ENCODE results near the gene ZPLD1.

The ZPLD1 gene

DNA sequence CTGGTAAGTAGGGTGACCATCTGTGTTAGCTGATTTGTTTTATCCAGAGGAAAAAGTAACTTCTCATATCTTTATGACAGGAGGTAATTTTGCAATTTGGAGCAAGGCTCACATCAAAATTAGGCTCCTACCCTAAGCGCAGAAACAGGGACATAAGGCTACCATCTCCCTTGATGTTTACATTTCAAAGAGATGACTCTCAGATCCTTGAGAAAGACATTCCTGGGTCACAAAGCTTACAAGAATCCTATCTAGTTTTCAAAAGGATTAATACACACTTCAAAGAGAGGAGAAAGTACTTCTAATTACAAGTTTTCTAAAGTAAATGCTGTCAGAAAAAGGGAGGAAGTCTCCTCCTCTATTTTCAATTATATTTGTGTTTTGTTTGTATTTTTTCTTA lies 7.0 kb downstream of the ZPLD1 start:
- Histone ChIP-seq H3K4me1 (ENCODE audit: insufficient read depth, low read length, severe bottlenecking) (no peaks in the 10 kb centered on the region), H3K9me3 (ENCODE audit: low read length) (no peaks in the 10 kb centered on the region), H3K4me2 (ENCODE audit: low read length) (no peak overlapping the region)

DNA sequence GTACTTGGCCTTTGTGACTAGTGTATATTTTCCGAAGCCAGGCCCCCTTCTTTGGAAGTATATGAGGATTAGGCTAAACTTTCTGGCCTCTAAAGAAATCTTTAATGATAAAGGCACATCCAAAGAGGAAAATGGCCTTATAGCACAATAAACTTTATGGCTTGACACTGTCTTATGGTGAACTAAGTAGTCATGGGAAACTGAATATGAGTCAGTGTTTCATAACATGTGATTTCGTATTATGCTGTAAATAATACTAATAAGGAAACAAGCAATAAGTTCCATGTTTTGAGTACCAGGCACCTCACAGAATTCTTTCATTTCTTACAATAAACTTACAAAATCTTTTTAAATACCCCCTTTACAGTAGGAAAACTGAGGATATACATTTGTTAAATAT lies 8.2 kb downstream of the ZPLD1 start:
- Histone ChIP-seq H3F3A (ENCODE audit: insufficient read depth, low read length) (no peaks in the 10 kb centered on the region), H3K4me1 (ENCODE audit: insufficient read depth, low read length, severe bottlenecking) (no peaks in the 10 kb centered on the region), H3K27ac (ENCODE audit: low read depth, low read length, poor library complexity, severe bottlenecking) (no peak overlapping the region), H3K36me3 (ENCODE audit: insufficient read depth, low read length) (no peaks in the 10 kb centered on the region), H3K9me3 (ENCODE audit: low read length) (no peaks in the 10 kb centered on the region), H3K79me2 (ENCODE audit: insufficient read depth, low read length) (no peaks in the 10 kb centered on the region), H3K9me2 (ENCODE audit: low read depth, low read length) (no peaks in the 10 kb centered on the region), H4K20me1 (ENCODE audit: insufficient read depth, low read length) (no peaks in the 10 kb centered on the region), H3K4me3 (ENCODE audit: low read depth, low read length, poor library complexity, severe bottlenecking) (no peak overlapping the region), H3K4me2 (ENCODE audit: low read length) (no peak overlapping the region), H3K9ac (ENCODE audit: low read length) (no peak overlapping the region), H2AFZ (ENCODE audit: low read length) (no peak overlapping the region), H3K27me3 (ENCODE audit: insufficient read depth, low read length) (no peaks in the 10 kb centered on the region)
- no peak for TF ChIP-seq EZH2 (IDR thresholded peaks at IDR 0.05; ENCODE audit: borderline replicate concordance, low read length)
- TF ChIP-seq, protein P1, sequence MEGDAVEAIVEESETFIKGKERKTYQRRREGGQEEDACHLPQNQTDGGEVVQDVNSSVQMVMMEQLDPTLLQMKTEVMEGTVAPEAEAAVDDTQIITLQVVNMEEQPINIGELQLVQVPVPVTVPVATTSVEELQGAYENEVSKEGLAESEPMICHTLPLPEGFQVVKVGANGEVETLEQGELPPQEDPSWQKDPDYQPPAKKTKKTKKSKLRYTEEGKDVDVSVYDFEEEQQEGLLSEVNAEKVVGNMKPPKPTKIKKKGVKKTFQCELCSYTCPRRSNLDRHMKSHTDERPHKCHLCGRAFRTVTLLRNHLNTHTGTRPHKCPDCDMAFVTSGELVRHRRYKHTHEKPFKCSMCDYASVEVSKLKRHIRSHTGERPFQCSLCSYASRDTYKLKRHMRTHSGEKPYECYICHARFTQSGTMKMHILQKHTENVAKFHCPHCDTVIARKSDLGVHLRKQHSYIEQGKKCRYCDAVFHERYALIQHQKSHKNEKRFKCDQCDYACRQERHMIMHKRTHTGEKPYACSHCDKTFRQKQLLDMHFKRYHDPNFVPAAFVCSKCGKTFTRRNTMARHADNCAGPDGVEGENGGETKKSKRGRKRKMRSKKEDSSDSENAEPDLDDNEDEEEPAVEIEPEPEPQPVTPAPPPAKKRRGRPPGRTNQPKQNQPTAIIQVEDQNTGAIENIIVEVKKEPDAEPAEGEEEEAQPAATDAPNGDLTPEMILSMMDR (IDR thresholded peaks at IDR 0.05; ENCODE audit: low read length): no peak

More for the DNA sequence above, 7.0 kb downstream of the ZPLD1 start:
- Histone ChIP-seq H2AFZ (ENCODE audit: low read length) (no peak overlapping the region), H3K36me3 (ENCODE audit: insufficient read depth, low read length) (no peaks in the 10 kb centered on the region), H3F3A (ENCODE audit: insufficient read depth, low read length) (no peaks in the 10 kb centered on the region), H3K9ac (ENCODE audit: low read length) (no peak overlapping the region), H3K9me2 (ENCODE audit: low read depth, low read length) (no peaks in the 10 kb centered on the region), H3K79me2 (ENCODE audit: insufficient read depth, low read length) (no peaks in the 10 kb centered on the region), H3K27ac (ENCODE audit: low read depth, low read length, poor library complexity, severe bottlenecking) (no peak overlapping the region), H3K4me3 (ENCODE audit: low read depth, low read length, poor library complexity, severe bottlenecking) (no peak overlapping the region), H3K27me3 (ENCODE audit: insufficient read depth, low read length) (no peaks in the 10 kb centered on the region), H4K20me1 (ENCODE audit: insufficient read depth, low read length) (no peaks in the 10 kb centered on the region)
- TF ChIP-seq, protein P1 (IDR thresholded peaks at IDR 0.05; ENCODE audit: low read length): no peak
- TF ChIP-seq EZH2 (IDR thresholded peaks at IDR 0.05; ENCODE audit: borderline replicate concordance, low read length): no peak

DNA sequence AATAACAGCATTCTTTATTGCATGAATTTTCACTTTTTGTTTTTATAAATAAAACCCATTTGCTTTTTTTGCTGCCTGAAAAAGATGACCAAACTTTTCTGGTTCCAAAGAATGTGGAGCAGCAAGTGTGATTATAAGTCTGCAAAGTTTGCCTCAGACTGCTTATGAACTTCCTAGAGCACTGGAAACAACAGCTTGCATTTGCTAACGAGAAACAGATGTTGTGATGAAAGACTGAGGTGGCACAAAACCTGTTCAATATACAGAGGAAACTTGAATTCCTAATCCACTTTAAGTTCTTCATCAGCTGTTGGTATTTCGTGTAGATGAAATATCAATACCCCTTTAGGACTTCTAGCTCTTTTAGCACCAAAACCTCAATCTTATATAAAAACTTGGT lies 9.3 kb downstream of the ZPLD1 start:
- H3K4me1 ChIP-seq (ENCODE audit: insufficient read depth, low read length, severe bottlenecking): no peaks in the 10 kb centered on the region
- no peak overlapping the region for H3K9ac ChIP-seq (ENCODE audit: low read length)
- TF ChIP-seq, protein P1 (IDR thresholded peaks at IDR 0.05; ENCODE audit: low read length): no peak
- TF ChIP-seq EZH2 (IDR thresholded peaks at IDR 0.05; ENCODE audit: borderline replicate concordance, low read length): no peak
- H4K20me1 ChIP-seq (ENCODE audit: insufficient read depth, low read length): no peaks in the 10 kb centered on the region
- H3K9me2 ChIP-seq (ENCODE audit: low read depth, low read length): no peaks in the 10 kb centered on the region
- no peaks in the 10 kb centered on the region for H3K36me3 ChIP-seq (ENCODE audit: insufficient read depth, low read length)
- no peak overlapping the region for H3K27ac ChIP-seq (ENCODE audit: low read depth, low read length, poor library complexity, severe bottlenecking)
- no peak overlapping the region for H3K4me3 ChIP-seq (ENCODE audit: low read depth, low read length, poor library complexity, severe bottlenecking)
- H3K4me2 ChIP-seq (ENCODE audit: low read length): no peak overlapping the region
- H2AFZ ChIP-seq (ENCODE audit: low read length): no peak overlapping the region
- no peaks in the 10 kb centered on the region for H3F3A ChIP-seq (ENCODE audit: insufficient read depth, low read length)
- H3K27me3 ChIP-seq (ENCODE audit: insufficient read depth, low read length): no peaks in the 10 kb centered on the region
- no peaks in the 10 kb centered on the region for H3K9me3 ChIP-seq (ENCODE audit: low read length)
- no peaks in the 10 kb centered on the region for H3K79me2 ChIP-seq (ENCODE audit: insufficient read depth, low read length)

All from OCI-LY1 (cell line).